Measurements from ENCODE around the gene GPA33.

- TF ChIP-seq CTCF (IDR thresholded peaks at IDR 0.05) (no peak), POLR2A (IDR thresholded peaks at IDR 0.05) (no peak), POLR2AphosphoS5 (IDR thresholded peaks at IDR 0.05; ENCODE audit: insufficient read depth in 1 of 2, low read depth in 1 of 2) (no peak)
Measured at GRCh38 chr1:167051907-167052306, 38.3 kb downstream of the GPA33 start.
